ENCODE results near the gene UCK2. TPM values are rescaled to one million over a fixed set of nuclear protein-coding genes. Genes with fewer than 3 reads are reported as not detected.

UCK2 gene
- total RNA-seq, 1 experiment from 2014 or later, result 88.4 TPM

- TF ChIP-seq, protein P1, sequence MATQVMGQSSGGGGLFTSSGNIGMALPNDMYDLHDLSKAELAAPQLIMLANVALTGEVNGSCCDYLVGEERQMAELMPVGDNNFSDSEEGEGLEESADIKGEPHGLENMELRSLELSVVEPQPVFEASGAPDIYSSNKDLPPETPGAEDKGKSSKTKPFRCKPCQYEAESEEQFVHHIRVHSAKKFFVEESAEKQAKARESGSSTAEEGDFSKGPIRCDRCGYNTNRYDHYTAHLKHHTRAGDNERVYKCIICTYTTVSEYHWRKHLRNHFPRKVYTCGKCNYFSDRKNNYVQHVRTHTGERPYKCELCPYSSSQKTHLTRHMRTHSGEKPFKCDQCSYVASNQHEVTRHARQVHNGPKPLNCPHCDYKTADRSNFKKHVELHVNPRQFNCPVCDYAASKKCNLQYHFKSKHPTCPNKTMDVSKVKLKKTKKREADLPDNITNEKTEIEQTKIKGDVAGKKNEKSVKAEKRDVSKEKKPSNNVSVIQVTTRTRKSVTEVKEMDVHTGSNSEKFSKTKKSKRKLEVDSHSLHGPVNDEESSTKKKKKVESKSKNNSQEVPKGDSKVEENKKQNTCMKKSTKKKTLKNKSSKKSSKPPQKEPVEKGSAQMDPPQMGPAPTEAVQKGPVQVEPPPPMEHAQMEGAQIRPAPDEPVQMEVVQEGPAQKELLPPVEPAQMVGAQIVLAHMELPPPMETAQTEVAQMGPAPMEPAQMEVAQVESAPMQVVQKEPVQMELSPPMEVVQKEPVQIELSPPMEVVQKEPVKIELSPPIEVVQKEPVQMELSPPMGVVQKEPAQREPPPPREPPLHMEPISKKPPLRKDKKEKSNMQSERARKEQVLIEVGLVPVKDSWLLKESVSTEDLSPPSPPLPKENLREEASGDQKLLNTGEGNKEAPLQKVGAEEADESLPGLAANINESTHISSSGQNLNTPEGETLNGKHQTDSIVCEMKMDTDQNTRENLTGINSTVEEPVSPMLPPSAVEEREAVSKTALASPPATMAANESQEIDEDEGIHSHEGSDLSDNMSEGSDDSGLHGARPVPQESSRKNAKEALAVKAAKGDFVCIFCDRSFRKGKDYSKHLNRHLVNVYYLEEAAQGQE (IDR thresholded peaks at IDR 0.05; ENCODE audit: low read depth), result no peak
- no peak for TF ChIP-seq SP1 (IDR thresholded peaks at IDR 0.05; ENCODE audit: low read depth)
- no peak for TF ChIP-seq SIN3A (IDR thresholded peaks at IDR 0.05; ENCODE audit: low read depth)
- TF ChIP-seq, protein P2, sequence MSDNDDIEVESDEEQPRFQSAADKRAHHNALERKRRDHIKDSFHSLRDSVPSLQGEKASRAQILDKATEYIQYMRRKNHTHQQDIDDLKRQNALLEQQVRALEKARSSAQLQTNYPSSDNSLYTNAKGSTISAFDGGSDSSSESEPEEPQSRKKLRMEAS (IDR thresholded peaks at IDR 0.05), result no peak
These were observed 10.5 kb upstream of the UCK2 start (continued) for GRCh38 chr1:165816826-165817497.

DNA sequence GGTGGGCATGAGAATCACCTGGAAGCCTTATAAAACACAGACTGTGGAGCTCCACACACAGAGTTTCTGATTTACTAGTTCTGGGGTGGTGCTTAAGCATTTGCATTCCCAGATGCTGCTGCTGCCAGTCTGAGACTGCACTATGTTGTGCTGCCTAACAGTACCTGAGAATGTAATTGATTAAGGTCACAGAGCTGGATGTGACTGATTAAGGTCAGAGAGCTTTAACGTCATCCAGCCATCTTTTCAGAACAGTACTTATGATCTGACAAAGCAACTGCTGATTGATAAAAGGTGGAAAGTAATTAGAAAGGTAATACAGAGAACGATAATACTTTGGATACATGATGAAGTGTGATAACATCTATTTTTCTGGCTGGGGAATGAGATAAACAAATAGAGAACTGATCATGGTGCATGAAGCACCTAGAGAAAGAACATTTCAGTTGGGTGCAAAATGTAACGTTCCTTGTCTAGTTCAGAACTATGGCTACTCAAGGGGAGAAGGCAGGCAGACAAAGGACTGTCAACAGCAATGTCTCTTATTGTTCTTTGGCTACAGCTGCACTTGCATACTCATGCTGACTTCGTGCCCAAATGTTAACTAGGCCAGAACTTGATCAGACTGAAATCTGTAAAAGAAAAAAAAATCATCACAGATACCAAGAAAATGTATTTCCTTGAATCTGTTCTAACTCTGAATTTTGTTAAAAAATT lies 3.7 kb upstream of the UCK2 start:
- no peak overlapping the region for H3K4me2 ChIP-seq (ENCODE audit: low read length)
- intact Hi-C loops (cut with micrococcal nuclease), result no loop called here
- ATAC-seq (no peak), DNase-seq (ENCODE audit: low read depth, low spot score) (no peak)
- no peaks in the 10 kb centered on the region for H4K20me1 ChIP-seq (ENCODE audit: insufficient read depth)
- H3K4me3 ChIP-seq (replicated peaks in 1 of 2; ENCODE audit: low read depth in 1 of 2, low read length in 2 of 2), result no peak overlapping the region
- H3K4me1 ChIP-seq (ENCODE audit: control insufficient read depth in 1 of 2, insufficient read depth in 2 of 2, low read length in 2 of 2), result peaks cover 6 to 8% of the 10 kb centered on the region in 2 experiments; a peak in 3 of 4 replicates
- RAD21 ChIA-PET (ENCODE audit: low non-redundant PET in 1 of 2, low total read pairs in 2 of 2, uncharacterized antibody in 2 of 2, unreplicated experiment in 2 of 2), result no interaction called here
- TF ChIP-seq ELF1 (IDR thresholded peaks at IDR 0.05; ENCODE audit: borderline replicate concordance, low read depth), result no peak
- TF ChIP-seq CBX3 (IDR thresholded peaks at IDR 0.05; ENCODE audit: low read depth), result no peak
- TF ChIP-seq ZFX (IDR thresholded peaks at IDR 0.05), result no peak
- TF ChIP-seq, protein P1 (IDR thresholded peaks at IDR 0.05; ENCODE audit: low read depth), result no peak
- no peak for TF ChIP-seq FOSL1 (IDR thresholded peaks at IDR 0.05; ENCODE audit: low read depth)
- TF ChIP-seq EZH2phosphoT487 (IDR thresholded peaks at IDR 0.05; ENCODE audit: borderline replicate concordance), result no peak
- BruUV-seq (replicated peaks), result no TSS peak
- H3K79me2 ChIP-seq (ENCODE audit: insufficient read depth, low read length), result peaks cover 15% of the 10 kb centered on the region
- no peak overlapping the region for H3K27ac ChIP-seq (ENCODE audit: low read depth, low read length)
- H3K9ac ChIP-seq (ENCODE audit: low read length), result no peak overlapping the region
- CTCF ChIA-PET, result no interaction called here
- no peaks in the 10 kb centered on the region for H3K9me2 ChIP-seq (ENCODE audit: insufficient read depth)
- H3K9me3 ChIP-seq (ENCODE audit: control insufficient read depth in 1 of 2, insufficient read depth in 1 of 2, low read depth in 1 of 2, low read length in 2 of 2), result no peaks in the 10 kb centered on the region
- POLR2A ChIA-PET, result interaction anchor here (0.5 kb wide), 1 partner anchor 38 kb away, joined by 5 read pairs; no protein-coding TSS in a partner anchor
- H2AFZ ChIP-seq (ENCODE audit: low read depth, low read length, poor library complexity, severe bottlenecking), result no peak overlapping the region
- H3K36me3 ChIP-seq (ENCODE audit: control insufficient read depth in 1 of 2, insufficient read depth in 2 of 2, low read length in 2 of 2), result no peaks in the 10 kb centered on the region
- H3K27me3 ChIP-seq (ENCODE audit: insufficient read depth, low read length), result no peaks in the 10 kb centered on the region

Measured in HCT116 (cell line).